ENCODE data around the gene GUCD1. TPM values are rescaled to one million over a fixed set of nuclear protein-coding genes. Genes with fewer than 3 reads are reported as not detected.
A peak's percentile ranks its signal among the peaks of the same experiment; 100 is the strongest.
"Not testable (repeated sequence)": the region's sequence is repeated elsewhere in the genome, so short reads cannot be mapped to it uniquely, and the experiment has no call there.

The GUCD1 gene
- 52.5 TPM for total RNA-seq

DNA sequence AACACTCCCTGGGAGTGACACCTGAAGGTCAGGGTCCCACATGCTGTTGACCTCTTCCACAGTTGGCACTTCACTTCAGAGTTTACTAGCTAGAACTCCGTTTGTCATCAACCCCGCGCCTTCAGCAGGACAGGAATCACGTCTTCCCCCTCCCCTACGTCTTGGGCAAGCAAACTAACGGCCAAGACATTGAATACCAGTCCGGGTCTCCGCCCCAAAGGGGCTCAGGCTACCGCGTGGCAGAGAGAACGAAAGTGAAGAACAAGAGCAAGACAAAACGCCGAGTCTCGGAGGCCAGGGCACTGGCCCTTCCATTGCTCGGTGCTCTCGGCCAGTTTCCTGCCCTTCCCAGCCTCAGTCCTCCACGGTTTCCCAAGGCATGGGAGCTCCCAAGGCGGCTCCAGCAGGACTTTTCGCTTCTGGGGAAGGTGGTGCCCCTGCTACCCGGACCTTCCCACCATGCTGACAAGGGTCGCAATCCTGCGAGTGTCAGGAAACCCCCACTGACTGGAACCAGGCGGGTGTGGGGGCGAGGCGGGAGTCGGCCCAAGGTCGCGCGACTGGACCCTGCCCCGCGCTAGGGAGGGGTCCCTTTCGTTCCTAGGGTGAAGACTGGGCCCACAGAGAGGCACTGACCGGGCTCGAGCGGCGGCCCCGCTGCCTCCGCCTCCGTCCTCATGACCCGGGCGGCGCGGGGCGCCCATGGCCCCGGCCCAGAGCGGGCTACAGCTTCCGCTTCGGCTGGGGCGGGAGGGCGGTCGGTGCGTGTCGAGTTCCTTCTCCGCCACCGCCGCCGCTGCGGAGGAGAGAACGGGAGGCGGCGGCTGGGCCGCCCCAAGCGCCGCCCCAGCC lies at the start of gene GUCD1:
TSS of gene GUCD1 (minus strand) at position 826 of the 852 bp plus-strand sequence. CDS start at position 679, 147 bp downstream.
- DNase-seq = peak; percentile 31

DNA sequence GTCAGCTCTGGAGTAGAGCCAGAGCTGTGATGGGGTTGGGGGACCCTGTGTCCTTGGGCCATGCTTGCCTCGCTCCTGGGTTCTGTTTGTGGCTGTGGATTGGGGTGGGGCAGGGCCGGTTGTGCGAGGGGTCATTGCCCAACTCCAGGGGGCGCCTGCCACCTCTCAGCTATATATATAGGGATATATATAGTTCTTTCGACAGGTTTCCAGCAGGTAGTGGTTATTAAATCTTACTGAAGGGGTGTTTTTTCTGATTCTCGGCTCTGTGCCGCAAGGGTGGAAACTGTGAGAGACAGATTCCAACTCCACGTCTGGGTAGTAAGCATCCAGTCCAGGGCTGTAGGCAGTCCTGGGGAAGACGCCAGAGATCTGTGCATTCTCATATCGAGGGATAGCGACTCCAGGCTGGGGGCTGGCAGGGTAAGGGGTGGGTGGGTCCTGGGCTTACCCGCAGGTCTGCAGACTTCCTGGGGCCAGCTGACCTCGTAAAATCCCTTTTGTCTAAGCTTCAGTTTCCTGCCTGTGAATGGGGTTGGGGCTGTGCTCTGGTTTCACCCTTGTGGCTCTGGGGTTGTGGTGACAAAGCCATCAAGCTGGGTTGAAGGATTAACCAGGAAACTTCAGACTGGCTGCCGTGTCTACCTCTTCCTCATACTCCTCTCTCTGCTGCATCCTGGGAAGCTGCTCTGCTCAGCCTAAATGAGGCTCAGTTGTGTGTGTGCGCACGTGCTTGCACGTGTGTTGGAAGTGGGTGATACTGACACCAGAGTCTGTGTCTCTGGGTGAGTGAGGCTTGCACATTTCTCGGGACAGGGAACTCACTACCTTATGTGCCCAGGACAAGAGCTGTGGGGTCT lies 49.1 kb upstream of the GUCD1 start:
- not testable (repeated sequence) for DNase-seq

DNA sequence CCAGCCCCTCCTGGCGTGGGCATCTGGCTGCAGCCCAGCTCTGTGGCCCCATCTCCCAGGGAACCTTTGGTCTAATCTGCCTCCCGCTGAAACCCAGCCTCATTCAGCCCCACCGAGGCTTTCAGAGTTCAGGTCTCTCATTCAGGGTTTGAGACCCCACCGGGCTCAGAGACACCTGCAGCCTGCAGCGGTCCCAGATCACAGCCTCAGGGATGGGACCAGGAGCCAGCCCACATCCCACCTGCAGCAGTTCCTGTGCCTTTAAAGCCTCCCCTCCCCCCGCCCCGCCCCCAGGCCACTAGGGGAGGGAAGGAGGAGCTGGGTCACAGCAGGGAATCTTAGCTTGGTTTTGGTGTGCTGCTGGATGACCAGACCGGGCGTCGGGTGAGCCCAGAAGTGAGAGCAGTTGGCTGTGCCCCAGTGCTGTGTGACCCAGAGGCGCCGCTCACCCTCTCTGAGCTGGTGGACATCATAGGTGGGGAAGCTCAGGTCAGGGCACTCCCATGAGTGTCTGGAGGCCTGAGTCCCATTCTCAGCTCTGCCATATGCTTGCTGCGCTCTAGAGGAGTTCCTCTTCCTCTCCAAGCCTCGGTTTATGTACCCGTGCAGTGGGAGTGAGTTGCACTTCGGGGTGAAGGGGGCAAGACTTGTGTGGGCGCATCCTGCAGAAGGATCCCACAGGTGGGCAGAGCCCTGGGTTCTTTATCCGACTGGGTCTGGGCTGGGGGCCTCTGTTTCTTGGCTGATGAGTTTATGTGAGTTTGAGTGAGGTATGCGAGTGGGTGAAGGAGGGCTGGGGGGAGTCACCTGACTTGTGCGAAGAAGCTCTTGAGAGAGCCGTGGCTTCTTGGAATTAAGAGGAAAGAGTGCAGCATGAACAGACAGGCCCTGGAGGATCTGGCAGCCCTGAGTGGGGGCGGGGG lies 48.2 kb upstream of the GUCD1 start, which contains the start of gene GGT1:
TSS of gene GGT1 (plus strand) at position 347 of the 923 bp plus-strand sequence. CDS start 7,889 bp downstream, outside the sequence.
- DNase-seq = not testable (repeated sequence)

DNA sequence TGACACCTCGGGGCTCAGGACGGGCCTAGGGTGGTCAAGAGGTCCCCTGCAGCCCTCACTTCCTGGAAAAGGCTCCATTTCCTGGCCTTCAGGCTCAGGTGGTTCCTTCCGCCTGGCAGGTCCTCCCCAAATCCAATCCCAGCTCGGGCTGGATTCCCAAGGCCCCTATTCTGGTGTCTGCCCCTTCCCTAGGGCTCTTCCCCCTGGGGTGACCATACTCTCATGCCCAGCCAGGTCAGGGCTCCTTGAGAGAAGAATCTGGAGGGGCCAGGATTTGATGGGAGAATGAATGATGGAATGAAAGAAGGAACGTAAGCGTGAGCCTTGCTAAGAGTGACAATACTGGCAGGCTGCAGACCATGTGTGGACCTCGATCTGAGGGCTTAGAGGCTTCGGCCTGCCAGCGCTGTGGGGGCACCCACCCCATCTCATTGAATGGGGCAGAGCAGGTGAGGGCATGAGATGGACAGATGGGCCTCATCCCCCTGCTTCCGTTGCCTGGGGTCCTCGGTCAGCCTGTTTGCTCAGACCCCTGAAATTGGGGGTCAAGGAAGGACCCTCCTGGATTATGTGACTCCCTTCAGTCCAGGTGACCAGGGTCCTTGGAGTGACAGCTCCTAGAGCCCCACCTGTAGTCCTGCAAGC lies 47.3 kb upstream of the GUCD1 start:
- DNase-seq = not testable (repeated sequence)

DNA sequence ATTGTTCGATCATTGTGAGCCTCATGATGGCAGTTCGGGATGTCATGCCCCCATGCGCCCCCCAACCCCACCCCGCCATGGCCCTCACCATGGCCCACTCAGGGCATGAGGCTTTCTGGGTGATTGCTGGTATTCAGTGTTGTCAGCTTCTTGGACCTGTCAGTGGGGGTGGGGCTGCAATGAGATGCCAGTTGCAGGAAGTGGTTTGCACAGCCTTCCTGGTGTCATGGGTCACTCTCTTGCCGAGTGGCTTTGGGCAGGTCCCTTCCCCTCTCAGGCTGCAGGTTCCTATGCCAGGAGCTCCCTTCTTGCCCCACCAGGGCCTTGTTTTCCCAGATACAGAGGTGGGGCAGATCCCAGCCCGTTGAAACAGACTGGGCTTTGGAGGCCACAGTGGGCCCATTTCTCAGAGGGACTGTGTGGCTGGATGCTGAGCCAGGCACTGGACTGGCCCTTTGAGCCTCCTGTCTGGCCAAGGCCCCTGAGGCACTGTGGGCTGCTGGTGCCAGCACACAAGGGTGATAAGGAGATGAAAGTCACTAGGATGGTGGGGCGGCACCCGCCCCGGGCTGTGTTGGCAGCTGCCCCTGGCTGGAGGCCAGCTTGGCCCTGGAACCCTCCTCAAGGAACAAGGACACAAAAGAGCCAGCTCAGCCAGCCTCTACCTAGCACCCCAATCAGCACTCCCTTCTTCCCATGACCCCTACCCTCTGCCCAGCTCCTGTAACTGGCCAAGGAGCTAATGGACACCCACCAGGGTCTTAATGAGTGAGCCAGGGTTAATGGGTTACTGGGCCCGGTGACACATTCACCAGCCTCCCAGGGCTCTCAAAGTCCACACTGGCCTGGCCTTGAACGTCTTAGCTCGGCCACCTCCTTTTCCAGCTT lies 46.5 kb upstream of the GUCD1 start:
- no peak for DNase-seq

DNA sequence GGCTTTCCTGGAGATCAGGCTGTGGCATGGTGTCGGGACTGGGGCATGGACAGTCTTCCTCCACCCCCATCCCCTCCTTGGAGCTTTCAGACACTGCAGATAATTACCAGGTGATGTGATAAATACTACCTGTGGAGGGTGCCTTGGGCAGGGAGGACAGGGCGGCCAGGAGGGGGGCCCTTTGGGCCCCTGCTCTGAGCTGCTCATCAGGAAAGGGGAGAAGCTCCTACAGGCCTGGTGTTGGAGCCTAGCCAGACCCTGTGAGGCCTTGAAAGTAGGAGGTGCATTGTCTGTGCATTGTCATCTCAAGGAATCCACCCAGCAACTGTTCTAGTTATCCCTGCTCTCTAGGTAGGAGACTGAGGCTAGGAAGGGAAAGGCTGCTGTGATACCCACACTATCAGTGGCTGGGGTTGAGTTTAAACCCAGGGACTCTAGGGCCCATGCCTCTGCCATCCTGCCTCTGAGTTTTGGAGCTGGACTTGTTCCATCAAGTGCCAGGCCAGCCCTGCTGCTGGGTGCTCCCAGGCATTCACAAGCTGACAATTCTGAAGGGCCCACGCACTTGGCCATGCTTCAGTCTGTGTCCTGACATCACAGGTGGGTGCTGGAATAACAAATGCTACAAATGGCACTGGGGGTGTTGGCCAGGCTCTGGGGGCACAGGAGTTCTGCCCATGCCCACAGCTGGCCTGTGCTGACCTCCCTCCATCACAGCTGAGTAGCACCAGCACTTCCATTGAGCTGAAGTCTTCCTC lies 45.2 kb upstream of the GUCD1 start:
- not testable (repeated sequence) for DNase-seq

DNA sequence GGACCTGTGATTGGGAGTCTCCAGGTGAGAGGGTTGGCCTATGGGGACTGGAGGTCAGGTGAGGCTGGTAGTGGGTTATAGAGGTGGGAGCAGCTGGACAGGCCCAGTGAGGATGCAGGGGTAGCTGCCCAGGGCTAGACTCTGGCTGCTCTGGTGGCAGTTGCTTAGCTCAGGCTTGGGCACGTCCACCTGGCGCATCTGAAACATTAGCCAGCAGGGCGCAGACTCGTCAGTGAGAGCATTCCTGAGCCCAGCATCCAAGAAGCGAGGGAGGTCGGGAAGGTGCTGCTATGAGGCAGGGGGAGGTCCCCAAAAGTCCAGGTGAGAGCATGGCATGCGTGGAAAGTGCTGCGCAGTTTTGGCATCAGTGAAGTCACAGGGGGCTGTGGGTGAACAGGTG lies 44.6 kb upstream of the GUCD1 start:
- no peak for DNase-seq

DNA sequence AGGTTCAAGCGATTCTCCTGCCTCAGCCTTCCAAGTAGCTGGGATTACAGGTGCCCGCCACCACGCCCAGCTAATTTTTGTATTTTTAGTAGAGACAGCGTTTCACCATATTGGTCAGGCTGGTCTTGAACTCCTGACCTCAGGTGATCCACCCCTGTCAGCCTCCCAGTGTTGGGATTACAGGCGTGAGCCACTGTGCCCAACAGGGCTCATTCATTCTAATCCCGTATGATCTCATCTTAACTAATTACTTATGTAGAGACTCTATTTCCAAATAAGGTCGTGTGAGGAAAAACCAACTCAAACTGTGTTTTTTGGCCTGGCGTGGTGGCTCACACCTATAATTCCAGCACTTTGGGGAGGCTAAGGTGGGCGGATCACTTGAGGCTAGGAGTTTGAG lies 42.1 kb upstream of the GUCD1 start:
- DNase-seq = not testable (repeated sequence)

DNA sequence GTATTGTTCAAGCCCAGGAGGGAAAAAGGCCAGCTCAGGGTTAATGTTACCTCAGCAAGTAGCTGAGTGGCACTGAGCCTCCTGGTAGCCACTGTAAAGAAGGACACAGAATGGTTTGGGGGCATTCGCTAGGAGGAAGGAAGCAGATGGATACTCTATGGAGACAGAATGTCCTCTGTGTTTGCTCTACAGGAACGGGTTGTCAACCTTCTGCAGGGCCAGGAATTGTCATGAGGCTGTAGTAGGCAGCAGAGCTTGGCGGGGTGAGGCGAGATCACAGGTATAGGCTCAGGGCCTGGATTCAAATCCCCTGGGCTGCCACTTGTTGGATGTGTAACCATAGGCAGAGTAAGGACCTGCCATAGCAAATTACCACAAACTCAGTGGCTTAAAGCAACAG lies 40.9 kb upstream of the GUCD1 start:
- no peak for DNase-seq

DNA sequence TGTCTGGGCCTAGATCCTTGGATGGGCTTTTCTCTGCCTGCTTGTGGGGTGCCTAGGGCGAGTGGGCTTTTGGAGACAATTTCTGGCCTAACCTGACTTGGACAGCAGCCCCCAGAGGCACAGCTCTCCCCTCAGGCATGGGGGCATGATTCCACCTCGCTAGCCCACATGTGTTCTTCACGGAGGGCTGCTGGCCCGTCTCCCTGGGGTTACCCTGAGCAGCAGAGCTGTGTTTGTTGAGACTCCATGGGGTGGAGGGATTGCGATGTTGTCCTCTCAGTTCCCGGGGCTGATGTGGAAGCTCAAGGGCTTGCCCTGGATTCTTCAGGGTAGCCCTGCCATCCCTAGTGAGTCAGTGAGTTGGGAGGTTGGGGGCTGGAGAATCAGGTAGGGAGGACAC lies 40.3 kb upstream of the GUCD1 start:
- no peak for DNase-seq

DNA sequence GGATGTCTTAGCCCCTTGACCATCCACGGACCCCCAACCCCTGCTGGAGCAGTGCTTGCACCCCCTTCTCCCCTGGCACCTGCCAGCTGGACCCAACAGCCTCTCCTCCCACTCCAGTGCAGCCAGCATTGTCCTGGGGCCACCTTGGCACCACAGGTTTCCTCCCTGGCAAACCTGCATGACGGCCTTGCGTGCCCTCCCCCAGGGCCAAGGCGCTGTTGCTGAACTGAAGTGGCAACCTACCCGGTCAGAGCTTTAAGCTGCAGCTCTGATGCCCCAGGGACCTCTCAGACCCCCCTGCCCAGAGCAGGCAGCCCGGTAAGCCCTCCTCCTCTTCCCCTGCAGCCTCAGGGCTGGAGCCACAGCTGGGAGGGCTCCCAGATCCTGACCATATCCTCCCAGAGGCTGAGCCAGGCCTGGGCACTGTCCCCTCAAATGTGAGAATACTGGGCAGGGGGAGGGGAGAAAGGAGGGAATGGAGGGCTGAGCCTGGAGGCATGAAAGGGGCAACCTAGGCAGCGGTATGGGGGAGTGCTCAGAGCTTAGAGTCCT lies 39.7 kb upstream of the GUCD1 start:
- no peak for DNase-seq

DNA sequence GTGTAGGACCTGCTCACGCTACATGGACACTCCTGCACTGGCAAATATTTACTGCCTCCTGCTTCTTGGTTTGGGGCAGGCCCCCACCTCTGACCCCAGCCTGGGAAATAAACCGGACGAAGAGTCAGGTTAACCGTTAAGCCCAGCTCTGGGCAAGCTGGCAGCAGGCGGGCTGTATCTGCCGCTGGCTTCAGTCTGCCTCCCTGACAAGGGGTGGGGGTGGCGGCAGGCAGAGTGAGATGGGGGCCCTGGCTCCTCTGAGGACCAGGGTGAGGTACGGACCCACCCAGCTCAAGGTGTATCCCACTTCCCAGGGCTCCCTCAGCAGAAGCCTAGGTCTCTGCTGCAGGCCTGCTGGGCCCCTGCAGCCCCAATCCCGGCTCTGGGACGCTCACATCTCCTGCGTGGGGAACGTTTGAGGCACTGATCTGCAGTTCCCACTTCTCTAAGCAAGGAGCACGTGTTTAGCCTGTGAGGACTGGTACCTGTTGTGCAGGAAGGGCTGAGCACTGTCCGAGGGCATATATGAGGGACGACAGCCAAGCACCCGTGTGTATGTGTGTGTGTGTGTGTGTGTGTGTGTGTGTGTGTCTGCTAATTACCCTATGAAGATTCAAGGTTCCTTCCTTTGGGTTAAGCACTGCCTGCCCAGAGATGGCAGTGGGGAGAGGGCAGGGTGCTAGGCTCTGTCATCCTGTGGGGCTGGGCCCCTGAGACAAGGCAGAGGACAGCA lies 39.1 kb upstream of the GUCD1 start:
- no peak for DNase-seq

DNA sequence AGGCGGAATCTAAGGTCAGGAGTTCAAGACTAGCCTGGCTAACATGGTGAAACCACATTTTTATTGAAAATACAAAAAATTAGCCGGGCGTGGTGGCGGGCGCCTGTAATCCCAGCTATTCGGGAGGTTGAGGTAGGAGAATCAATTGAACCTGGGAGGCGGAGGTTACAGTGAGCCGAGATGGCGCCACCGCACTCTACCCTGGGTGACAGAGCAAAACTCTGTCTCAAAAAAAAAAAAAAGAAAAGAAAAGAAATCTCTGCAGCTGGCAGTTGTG lies 38.6 kb upstream of the GUCD1 start:
- not testable (repeated sequence) for DNase-seq

DNA sequence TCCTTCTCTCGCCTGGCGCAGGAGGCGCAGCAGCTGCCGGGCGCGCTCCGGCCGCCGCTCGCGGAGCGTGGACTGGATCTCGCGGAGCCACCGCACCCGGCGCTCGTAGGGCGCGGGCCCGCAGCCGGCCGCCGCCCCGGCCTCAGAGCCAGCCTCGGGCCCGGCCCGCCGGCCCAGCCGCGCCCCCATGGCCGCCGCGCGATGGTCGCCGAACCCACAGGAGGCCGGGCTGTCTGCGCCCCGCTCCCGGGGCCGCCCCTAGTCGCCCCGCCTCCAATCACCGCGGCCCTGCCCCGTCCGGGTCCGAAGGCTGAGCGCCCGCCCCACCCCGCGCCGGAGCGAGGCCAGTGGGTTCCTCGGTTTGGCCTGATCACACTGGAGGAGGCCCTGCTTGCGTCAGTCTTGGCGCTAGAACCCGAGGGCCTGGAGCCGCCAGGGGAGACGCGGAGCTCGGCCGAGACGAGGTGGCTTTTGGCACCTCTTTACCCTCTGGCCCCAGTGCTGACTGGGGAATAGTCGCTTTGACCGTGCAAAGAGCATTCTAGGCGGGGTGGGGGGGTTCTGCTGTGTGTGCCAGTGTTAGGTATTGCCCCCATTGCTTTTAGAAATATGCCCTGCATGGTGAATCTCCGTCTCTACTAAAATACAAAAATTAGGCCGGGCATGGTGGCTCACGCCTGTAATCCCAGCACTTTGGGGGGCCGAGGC lies 38.1 kb upstream of the GUCD1 start, which contains the start of gene LRRC75B:
TSS of gene LRRC75B (minus strand) at position 223 of the 708 bp plus-strand sequence. CDS start at position 189, 34 bp downstream.
- peak; percentile 45 for DNase-seq

DNA sequence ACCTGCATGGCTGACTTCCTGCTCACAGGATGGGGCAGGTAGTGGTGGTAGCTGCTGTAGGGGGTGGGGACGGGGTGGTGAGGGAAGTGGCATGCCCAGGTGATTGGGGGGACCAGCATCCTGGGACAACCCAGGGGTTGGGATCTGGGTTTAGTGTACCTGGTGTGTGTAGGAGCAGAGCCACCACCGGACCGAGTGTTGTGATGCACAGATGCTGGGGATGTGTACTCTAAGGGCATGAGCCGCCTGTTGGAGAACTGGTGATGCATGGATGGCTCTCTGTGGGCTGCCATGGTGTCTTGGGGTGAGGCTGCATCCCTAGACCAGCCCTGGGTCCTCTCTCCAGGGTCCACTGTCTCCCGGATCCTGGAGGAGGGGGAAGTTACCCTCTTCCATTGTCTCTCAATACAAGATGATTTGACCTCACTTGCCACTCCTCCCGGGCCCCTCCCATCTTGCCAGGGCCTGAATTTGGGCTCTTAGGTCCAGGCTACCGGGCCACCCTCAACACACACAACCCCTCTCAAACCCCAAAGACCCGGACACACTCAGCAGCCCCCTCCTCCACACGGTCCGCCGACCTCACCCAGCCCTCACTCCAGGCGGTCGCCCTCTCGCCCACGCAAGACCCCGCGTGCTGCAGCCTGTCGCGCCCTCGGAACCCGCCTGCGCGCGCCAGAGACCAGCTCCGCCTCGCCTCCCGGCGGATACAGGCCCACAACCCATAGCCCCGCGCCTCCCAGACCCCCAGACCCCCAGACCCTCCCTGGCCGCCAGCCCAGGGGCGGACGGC lies 37.3 kb upstream of the GUCD1 start:
- no peak for DNase-seq

DNA sequence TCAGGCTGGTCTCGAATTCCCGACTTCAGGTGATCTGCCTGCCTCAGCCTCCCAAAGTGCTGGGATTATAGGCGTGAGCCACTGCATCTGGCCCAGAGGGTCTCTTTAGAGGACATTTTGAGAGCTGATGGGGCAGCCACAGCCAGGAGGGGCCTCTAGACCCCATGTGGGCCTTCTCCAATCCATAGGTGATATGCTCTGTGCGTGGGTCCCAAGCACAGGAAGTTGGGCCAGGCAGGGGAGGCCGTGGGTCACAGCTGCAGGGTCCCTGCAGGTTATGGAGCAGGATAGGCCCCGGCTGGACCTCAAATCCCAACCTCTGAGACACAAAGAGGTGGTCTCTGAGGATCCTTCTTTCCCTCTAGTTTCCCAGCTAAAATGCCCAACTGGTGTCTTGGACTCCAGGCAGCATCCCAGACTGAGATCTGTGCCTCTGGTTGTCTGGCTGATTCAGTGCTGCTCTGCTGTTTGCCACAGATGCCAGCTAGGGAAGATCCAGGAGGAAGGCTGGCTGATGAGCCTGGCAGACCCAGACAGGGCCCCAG lies 36.4 kb upstream of the GUCD1 start:
- no peak for DNase-seq

Measured in skin of body (tissue), 2 donors.